Measurements from ENCODE around the gene ESR1.

- TF ChIP-seq CTCF (IDR thresholded peaks at IDR 0.05; ENCODE audit: insufficient read depth, low read depth, low read length) (no peak), EZH2 (IDR thresholded peaks at IDR 0.05; ENCODE audit: insufficient read depth, low read length) (no peak)
Measured at GRCh38 chr6:151882206-151882605, 74.7 kb downstream of the ESR1 start.
